GM12873 (cell line): Measurements from ENCODE around the gene GALR1.

Experiments
- TF ChIP-seq, protein P1 (sequence below): IDR thresholded peaks from 2 replicates; pipeline ENCODE4 v1.5.1; 2012; ENCODE audit warnings: low read depth, mild to moderate bottlenecking, moderate library complexity, low read length, control low read depth; ENCODE audit not compliant: insufficient read depth; ENCODE audit errors: missing control alignments

Gene GALR1

DNA sequence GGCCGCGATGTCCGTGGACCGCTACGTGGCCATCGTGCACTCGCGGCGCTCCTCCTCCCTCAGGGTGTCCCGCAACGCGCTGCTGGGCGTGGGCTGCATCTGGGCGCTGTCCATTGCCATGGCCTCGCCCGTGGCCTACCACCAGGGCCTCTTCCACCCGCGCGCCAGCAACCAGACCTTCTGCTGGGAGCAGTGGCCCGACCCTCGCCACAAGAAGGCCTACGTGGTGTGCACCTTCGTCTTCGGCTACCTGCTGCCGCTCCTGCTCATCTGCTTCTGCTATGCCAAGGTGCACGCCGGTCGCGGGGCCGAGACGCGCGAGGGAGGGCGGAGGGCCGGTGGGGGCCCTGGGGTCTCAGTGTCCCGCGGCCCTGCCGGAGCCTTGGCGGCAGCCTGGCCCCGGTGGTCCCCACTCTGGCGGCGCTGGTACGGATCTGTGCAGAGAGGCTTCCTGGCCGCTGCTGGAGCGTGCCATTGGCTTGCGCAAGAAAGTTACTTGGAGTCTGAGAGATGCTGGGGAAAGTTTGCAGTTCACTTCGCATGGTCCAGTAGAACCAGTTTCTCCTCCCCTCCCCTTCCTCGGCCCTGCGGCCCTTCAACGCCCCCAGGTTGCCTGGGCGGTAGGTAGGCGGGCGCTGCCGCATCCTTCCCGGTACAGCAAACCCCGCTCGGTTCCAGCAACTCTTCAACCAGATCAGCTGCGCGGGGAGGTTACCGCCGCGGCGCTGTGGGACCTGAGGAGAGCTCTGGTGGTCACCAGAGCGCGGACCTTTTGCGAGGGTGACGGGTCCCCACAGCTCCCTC lies 1.5 kb downstream of the GALR1 start:
- TF ChIP-seq, protein P1, sequence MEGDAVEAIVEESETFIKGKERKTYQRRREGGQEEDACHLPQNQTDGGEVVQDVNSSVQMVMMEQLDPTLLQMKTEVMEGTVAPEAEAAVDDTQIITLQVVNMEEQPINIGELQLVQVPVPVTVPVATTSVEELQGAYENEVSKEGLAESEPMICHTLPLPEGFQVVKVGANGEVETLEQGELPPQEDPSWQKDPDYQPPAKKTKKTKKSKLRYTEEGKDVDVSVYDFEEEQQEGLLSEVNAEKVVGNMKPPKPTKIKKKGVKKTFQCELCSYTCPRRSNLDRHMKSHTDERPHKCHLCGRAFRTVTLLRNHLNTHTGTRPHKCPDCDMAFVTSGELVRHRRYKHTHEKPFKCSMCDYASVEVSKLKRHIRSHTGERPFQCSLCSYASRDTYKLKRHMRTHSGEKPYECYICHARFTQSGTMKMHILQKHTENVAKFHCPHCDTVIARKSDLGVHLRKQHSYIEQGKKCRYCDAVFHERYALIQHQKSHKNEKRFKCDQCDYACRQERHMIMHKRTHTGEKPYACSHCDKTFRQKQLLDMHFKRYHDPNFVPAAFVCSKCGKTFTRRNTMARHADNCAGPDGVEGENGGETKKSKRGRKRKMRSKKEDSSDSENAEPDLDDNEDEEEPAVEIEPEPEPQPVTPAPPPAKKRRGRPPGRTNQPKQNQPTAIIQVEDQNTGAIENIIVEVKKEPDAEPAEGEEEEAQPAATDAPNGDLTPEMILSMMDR: no peak

DNA sequence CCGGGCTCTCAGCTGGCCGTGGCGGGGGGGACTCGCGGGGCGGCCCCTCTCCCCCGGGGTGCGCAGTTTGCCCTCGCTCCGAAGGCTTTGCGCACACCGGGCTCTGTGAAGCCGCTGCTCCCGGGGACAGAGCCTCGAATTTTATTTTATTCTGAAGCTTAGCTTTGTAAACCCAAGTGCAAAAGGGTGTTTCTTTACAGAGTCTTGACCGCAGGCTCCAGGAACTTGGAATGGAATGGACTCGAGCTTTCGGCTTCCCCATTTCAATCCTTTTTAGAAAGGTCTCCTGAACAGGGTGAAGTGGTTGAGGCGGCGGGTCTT lies 2.0 kb downstream of the GALR1 start:
- TF ChIP-seq, protein P1: no peak

DNA sequence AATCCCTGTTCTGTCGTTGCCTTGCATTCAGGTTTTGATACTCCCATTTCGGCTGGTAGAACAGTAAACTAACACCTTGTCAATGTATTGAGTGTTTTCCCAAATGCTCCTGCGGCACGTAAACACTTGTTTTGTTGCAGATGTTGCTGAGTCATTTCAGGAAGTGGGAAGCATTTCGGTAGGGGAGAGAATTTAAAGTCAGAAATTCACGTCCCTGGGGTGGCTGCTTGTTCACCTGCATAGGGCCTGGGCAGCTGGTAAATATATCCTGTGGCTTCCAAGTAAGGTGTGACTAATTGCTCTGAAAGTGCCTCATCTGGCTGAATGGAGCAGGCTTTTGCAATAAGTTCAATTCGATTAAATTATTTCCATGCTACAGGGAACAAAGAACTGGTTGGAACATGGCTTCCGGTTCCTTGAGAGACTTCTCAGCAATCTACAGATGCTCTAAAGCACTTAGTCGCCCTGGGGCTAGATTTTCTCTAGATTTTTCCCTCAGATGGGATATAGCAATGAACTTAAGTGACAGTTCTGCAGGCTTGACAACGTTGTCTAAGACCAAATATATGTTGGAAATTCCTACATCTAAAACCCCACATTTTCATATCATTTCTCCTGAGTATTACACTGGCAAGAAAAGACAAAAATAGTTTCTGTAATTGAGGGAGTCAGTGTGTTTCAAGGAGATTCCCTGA lies 5.2 kb downstream of the GALR1 start:
- TF ChIP-seq, protein P1: no peak

DNA sequence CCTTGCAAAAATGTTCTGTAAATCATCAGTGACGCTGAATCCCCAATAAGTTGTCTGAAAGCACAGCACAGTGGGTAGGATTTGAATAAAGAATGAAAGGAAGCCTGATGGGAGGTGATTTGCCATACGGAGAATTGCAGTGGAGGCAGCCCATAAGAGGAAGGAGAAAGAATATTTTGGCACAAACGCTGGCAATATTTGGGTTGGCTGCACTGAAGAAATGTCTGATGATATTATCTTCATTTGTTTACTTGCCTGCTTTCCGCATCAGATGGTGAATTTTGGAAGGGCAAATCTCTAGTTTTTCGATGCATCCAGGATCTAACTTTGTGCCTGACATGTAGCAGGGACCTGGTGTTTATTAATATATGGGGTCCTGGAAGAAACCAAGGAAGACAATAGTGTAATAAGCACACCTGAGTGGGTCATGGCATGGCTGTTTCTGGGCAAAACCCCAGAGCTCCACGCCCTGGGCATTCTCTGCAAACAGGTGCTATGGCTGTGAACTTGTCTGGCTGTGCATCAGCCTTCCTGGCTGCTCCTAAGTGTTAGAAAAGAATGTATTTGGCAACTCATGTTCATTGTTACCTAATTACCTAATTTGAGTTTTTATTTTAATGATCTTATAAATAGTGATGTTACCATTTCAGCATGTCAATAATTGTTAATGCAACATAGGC lies 5.9 kb downstream of the GALR1 start:
- TF ChIP-seq, protein P1: no peak

DNA sequence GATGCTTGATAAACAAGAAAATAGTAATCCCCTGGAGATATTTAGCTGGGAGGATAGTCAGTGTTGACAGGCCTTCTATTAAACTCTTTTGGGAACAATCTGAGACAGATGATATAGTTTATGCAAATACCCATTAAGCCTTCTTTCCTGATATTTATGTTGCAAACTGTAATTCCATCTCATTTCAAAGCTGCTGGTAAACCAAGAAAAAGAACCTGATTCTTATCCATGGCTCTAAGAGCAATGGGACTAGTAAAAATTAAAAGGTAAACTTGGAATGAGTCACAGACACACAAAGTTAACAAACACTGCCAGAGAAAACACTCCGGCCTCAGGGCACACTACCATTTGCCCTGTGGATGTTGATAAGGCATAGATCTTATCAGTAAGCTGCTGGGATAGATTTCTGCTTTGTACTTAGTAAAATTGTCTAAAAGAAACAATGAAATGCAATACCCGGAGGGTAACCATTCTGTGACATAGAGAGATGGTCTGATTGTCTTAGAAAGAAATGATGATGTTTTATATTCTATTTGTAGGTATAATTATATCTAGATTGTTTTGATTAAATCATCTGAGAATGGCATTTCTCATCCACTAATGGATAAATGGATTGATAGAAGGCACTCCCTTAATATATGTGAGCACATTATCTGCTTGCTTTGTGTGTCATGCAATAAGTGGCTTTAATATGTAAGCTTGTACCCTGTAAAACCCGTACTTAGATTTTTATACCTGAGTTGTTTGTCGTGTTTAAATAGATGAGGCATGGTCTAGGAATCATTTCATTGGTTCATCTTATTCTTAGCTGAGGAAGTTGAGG lies 13.2 kb downstream of the GALR1 start:
- TF ChIP-seq, protein P1: no peak

DNA sequence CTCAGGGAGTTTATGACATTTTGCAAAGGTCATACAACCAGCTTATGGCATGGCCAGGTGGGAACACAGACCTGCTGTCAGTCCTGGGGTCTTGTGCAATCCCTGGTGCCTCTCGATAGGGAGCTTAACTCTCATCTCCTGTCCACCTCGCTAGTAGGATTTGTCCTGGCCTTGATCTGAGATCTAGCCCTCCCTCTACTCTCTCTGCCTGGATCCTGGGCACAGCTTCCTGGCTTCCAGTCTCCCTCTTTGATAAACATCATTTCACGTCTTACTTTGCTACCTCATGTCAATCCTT lies 13.8 kb downstream of the GALR1 start:
- TF ChIP-seq, protein P1: no peak
